Glomerular endothelial cell (primary cell): ENCODE measurements around the gene ANKRD27. TPM values are rescaled to one million over a fixed set of nuclear protein-coding genes. Genes with fewer than 3 reads are reported as not detected.
"Not testable (repeated sequence)": the region's sequence is repeated elsewhere in the genome, so short reads cannot be mapped to it uniquely, and the experiment has no call there.

Source experiments
- DNase-seq: peaks from one replicate; pipeline ENCODE4 v3.0.0-alpha.2; 2011; ENCODE audit warnings: low read depth, low spot score; ENCODE audit errors: extremely low read depth
- total RNA-seq: library from RNA; depleted of rRNA; stranded (reverse); fragments of >200 nt; gene quantifications from 2 replicates; pipeline ENCODE4 v1.2.3, GENCODE V29; 2015

The ANKRD27 gene
- total RNA-seq, 1 donor from 2014 or later = 27.2 TPM

DNA sequence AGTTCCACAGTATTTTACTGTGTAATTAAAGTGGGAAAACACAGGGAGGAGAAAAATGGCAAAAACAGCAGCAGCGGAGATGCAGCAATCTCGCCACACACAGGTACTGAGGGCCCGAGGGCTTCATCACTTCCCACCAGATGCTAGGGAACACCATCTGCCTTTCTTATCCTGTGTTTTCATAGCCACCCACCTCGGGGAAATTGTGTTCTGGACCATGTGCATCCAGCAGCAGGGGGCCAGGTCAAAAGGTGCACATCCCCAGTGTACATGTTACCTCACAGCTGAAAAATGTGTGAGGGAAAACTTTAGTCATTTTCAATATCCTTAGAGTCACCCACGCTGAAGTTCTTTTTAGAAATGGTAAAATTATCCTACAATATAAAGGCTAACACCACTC lies 63.8 kb downstream of the ANKRD27 start:
- no peak for DNase-seq

DNA sequence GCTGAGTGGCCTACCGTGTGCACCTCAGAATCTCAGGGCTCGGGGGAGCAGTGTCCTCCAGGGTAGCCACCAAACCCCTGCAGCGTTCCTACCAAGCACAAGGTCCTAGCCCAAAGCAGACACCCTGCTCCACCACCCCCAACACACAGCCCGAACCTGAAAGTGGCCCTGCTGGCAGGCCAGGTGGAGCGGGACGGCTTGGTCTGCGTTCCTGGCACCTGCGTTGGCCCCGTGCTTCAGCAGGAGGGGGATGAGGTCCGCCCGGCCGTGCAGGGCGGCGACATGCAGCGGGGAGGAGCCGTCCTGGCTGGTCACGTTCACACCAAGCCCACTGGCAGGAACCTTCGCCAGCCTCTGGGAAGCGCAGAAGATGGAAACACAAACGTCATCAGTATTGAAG lies 67.5 kb downstream of the ANKRD27 start:
- no peak for DNase-seq

DNA sequence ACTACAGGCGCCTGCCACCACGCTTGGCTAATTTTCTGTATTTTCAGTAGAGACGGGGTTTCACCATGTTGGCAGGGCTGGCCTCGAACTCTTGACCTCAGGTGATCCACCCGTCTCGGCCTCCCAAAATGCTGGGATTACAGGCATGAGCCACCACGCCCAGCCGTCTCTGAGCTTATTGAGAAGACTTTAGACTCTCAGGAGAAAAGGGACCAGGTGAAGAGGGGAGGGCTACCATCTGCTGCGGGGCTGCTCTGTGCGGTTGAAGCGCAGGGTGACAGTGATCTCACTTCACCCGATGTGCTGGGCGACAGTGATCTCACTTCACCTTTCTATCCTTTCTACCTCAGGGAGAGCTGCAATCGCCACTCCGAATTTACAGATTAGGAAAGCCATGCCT lies 68.7 kb downstream of the ANKRD27 start:
- no peak for DNase-seq

DNA sequence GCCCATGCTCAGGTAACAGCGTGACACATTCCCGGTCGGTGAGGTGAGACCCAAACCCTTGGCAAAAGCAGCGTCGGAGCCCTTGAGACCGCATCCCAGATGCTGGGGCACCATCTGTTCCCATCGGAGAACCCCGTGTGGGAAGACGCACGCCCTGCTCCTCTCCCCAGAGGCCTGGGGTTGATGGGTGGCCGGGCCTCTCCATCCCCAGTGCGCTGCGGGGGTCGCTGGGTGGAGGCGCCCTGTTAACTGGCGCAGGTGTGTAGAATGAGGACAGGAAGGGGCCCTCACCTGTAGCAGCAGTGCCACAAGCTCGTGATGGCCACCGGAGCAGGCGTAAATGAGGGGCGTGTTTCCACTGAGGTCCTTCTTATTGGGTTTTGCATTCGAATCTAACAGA lies 69.4 kb downstream of the ANKRD27 start:
- no peak for DNase-seq

DNA sequence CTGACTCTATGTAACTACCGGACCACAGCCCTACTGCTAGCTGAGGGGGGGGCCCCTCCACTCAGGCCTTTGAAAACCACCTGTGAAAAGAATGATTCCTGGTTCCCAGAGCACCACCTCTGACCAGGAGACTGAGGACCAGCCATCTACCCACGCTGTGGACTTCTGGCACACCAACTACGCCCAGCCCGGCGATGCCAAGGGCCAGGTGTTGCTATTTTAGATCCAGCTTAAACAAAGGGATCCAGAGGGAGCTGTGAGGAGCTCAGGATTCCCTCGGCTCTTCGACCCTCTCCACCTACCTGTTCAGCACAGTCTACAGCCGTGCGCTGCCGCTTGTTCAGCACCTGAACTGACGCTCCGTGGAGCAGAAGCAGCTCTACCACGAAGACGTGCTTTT lies 71.0 kb downstream of the ANKRD27 start:
- DNase-seq = no peak

DNA sequence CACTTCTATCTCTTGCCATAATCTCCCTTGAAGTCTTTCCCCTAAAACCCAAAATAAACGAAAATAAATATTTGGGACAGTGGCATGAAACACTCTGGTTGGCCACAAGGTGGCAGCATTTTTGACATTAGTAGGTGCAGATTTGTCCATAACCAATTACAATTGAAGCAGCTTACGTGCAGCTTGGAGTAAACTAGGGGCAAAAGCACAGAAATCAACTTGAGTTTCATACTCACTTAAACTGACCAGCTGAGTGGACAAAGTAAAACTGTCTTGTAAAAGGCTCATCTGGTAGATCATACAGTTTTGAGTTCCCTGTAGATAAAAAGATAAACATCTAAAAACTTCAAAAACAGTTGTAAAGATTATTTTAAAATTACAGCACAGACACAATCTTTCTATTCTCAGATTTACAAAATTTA lies 75.2 kb downstream of the ANKRD27 start:
- peak; percentile 44 for DNase-seq

DNA sequence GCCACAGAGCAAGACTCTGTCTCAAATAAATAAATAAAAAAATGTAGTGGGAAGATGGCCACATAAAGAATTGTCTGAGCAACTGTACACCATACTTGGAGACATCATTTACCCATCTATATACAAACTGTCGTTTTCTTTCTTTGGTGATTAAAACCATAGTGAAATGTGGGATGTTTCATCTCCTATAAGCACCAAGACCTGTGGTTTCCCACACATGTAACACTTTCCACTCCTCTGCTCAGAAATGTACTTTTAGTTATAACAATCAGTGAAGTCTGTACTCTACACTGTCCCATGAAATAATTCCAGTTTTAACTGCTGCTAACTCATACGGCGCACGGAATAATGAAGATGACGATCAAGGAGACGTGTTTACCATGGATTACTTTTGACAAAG lies 75.7 kb downstream of the ANKRD27 start:
- no peak for DNase-seq

DNA sequence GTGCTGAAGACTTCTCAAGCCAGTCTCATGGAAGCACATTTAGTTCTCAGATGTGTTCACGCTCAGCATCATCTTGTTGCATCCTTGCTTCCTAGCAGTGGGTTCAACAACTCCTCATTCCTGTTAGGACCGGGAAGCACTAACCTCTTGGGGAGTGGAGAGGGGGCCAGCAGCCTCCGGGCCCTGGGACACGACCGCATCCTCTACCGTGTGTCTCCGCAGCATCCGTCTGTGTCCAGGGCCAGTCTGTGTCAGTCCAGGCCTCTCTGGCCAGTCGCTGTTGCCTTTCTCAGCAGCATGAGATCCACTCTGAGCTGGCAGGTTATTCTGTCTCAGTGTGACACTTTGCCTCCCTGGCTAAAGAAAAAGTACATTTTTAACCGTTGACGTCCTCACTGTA lies 77.0 kb downstream of the ANKRD27 start:
- DNase-seq = no peak

DNA sequence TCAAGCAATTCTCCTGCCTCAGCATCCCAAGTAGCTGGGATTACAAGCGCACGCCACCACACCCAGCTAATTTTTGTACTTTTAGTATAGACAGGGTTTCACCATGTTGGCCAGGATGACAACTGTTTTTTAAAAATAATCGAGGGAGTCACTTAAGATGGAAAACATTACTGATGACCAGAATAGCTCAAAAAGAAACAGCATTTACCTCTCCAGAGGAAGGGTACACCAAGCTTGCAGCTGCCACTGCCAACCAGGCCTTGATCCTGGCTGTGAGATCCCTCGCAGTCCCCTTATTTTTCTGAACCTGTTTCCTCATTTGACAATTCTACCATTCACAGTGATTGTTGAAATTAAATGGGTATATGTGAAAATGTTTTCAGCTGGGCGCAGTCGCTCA lies 79.5 kb downstream of the ANKRD27 start:
- no peak for DNase-seq

DNA sequence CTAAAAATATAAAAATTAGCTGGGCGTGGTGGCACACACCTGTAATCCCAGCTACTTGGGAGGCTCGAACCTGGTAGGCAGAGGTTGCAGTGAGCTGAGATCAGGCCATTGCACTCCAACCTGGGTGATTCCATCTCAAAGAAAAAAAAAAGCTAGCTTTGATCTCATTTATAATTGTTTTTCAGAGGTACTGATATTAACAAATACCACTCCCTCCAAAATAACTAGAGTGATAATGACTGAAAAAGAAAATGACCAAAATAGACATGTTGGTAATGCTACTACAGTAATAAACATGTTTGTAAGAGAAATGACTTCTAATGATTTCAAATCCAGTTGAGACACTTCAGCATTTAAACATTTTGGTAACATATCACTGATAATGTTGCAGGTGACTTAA lies 81.0 kb downstream of the ANKRD27 start:
- no peak for DNase-seq

DNA sequence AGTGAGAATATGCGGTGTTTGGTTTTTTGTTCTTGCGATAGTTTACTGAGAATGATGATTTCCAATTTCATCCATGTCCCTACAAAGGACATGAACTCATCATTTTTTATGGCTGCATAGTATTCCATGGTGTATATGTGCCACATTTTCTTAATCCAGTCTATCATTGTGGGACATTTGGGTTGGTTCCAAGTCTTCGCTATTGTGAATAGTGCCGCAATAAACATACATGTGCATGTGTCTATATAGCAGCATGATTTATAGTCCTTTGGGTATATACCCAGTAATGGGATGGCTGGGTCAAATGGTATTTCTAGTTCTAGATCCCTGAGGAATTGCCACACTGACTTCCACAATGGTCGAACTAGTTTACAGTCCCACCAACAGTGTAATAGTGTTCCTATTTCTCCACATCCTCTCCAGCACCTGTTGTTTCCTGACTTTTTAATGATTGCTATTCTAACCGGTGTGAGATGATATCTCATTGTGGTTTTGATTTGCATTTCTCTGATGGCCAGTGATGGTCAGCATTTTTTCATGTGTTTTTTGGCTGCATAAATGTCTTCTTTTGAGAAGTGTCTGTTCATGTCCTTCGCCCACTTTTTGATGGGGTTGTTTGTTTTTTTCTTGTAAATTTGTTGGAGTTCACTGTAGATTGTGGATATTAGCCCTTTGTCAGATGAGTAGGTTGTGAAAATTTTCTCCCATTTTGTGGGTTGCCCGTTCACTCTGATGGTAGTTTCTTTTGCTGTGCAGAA lies 87.1 kb downstream of the ANKRD27 start:
- not testable (repeated sequence) for DNase-seq

DNA sequence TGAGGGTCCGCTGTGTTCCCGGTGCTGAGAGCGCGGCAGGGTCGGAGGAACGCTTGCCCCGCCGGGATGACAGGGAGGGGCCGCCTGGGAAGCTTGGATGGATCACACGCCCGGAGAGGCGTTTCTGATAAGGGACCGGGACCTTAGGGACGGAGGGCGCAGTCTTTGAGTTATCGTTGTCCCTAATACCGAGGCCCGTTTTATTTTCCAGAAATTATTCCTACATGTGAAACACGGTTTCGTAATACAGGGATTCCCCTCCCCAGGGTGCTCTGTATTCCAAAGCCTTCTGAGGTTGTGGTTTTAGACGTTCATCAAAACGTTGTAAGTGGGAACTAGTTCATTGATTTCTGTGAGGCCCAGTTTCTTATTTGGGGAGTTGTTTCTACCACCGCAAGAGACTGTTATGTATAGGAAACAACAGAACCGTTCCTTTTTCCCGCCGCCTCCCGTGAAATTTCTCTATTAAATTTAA lies 93.2 kb downstream of the ANKRD27 start:
- DNase-seq = no peak

DNA sequence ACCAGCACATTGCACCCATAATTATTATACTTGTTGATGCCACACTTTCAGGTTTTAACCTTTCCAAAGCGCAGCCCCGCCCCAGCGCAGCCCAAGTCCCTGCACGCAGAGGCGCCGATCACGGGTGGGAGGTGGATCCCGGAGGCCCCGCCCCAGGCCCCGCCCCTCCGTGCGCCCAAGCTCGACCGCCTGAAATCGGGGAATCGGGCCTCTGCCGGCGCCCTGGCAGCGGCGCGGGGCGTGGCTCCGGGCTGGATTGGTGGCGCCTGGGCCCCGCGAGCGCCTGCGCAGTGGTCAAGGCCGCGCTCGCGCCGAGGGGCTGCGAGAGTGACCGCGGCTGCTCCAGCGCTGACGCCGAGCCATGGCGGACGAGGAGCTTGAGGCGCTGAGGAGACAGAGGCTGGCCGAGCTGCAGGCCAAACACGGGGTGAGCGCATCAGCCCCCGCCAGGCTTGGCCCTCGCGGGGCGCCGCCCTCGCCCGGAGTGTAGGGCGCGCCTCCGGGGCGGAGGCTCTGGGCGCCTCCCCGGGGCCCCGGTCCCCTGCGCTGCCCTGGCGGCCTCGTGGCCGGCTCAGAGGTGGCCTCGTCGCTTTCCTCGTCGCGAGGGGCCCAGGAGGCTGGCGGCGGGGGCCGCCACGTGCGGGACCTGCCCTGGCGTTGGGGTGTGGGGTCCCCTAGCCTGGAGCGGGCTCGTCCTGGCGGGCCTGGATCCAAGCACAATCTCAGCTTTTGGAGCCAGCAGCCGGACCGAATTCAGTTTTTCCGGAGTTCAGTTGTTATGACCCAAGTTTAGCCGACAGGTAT lies 93.9 kb downstream of the ANKRD27 start, which contains the start of gene PDCD5:
TSS of gene PDCD5 (plus strand) at position 290 of the 804 bp plus-strand sequence. CDS start at position 362, 72 bp downstream.
- peak; percentile 45 for DNase-seq

DNA sequence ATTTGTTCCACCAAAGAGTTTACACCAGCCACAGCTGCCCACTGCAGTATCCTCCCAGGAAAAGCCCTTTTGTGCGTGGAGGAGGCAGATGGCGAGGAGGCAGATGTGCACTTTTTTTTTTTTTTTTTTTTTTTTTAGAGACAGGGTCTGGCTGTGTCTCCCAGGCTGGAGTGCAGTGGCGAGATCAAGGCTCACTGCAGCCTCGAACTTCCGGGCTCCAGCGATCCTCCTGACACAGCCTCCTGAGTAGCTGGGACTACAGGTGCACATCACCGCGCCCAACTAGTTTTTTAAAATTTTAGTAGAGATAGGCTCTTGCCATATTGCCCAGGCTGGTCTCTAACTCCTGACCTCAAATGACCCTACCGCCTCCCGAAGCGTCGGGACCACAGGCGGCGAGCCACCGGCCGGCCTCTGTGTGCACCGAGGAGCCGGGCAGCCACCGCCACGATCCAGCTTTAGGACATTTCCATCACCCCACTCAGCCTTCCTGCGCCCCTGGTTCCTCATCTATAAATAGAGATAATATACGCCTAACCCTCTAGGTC lies 94.6 kb downstream of the ANKRD27 start:
- DNase-seq = no peak

DNA sequence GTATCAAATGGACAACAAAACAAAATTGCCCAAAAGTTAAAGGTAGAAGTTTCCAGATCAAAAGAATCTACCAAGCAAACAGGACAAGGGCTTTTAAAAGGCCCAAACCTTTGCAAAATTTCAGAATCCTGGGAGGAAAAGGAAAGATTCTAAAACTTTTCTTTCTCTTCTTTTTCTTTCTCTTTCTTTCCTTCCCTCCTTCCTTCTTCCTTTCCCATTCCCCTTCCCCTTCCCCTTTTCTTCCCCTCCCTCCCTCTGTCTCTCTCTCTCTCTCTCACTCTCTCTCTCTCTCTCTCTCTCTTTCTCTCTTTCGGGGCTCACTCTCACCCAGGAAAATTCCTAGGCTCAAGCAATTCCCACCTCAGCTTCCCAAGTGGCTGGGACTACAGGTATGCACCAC lies 98.2 kb downstream of the ANKRD27 start:
- no peak for DNase-seq

DNA sequence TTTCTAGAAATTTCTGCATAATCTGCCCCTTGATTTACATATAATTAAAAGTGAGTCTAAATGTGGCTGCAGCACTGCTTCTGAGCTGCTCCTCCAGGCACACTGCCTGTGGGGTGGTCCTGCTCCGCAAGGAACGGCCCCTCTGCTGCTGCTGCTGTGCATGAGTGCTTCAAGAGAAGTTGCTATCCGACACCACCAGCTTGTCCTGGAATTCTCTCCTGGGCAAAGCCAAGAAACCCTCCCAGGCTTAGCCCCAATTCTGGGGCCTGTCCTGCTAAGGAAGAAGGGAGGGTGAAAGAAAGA lies 101.5 kb downstream of the ANKRD27 start:
- DNase-seq = no peak

DNA sequence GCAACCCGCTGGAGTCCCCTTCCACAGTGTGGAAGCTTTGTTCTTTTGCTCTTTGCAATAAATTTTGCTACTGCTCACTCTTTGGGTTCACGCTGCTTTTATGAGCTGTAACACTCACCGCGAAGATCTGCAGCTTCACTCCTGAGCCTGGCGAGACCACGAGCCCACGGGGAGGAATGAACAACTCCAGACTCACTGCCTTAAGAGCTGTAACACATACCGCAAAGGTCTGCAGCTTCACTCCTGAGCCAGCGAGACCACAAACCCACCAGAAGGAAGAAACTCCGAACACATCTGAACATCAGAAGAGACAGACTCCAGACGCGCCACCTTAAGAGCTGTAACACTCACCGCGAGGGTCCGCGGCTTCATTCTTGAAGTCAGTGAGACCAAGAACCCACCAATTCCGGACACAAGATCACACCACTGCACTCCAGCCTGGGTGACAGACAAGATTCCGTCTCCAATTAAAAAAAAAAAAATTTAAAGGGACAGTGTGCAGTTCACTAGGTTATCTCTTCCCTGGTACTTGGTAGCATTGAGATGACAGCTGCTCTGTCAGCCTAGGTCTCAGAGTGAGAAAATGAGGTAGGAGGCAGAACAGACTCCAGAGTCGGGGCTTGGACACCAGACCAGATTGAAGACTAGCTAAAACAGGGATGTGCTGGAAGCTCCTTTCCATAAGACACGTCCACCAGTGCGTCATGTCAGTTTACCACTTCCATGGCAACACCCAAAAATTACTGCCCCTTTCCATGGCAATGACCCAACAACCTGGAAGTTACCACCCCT lies 102.1 kb downstream of the ANKRD27 start:
- DNase-seq = not testable (repeated sequence)

DNA sequence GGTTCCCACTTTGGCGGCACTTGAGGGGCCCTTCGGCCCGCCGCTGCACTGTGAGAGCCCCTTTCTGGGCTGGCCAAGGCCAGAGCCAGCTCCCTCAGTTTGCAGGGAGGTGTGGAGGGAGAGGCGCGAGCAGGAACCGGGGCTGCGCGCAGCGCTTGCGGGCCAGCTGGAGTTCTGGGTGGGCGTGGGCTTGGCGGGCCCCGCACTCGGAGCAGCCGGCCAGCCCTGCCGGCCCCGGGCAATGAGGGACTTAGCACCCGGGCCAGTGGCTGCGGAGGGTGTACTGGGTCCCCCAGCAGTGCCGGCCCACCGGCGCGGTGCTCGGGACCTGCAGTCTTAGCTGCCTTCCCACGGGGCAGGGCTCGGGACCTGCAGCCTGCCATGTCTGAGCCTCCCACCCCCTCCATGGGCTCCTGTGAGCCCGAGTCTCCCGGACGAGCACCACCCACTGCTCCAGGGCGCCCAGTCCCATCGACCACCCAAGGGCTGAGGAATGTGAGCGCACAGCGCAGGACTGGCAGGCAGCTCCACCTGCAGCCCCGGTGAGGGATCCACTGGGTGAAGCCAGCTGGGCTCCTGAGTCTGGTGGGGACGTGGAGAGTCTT lies 103.4 kb downstream of the ANKRD27 start:
- not testable (repeated sequence) for DNase-seq

DNA sequence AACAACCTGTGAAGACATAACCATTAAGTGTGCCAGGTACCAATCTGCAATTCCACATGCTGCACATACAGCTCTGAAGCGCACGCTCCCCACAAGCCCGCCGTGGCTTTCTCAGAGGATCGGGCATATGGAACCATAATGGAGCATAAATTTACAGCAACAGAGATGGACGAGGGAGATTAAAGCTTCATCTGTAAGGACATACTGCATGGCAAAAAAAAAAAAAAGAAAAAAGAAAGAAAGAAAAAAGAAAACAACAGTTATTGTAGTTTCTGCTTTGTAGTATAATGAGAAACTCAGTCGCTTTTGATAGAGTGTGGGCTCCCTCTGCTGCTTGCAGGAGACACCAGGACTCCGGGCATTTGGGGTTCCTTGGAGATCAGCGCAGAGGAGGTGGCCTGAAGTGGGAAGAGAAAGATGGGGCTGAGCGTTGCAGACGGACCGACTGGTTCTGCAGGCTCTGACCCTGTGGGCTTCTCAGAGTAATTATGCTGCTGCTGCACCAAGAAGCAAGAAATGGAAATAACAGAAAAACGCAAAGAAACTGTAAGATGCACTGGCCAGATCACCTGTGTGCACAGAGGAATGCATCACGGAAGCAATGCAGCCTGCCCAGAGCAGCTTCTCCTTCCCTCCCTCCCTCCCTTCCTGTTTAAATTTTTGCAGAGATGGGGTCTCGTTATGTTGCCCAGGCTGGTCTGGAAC lies 104.7 kb downstream of the ANKRD27 start:
- peak; percentile 20 for DNase-seq

DNA sequence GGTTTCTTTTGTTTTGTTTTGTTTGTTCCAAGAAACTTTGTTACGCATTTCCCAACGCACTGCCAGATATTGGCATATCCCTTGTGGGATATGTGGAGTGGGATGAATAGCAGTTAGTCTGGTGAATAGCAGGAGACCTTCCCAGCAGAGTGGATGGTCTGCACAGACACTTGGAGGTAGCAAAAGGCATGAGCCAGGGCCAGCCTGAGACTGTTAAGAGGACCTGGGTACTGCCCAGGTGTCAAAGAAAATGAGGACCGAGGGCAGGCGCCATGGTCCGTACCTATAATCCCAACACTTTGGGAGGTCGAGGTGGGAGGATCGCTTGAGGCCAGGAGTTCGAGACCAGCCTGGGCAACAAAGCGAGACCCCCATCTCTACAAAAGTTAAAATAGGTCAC lies 107.5 kb downstream of the ANKRD27 start:
- DNase-seq = no peak
